ENCODE measurements around the gene KIRREL2.
"Not testable (repeated sequence)": the region's sequence is repeated elsewhere in the genome, so short reads cannot be mapped to it uniquely, and the experiment has no call there.

Gene KIRREL2

DNA sequence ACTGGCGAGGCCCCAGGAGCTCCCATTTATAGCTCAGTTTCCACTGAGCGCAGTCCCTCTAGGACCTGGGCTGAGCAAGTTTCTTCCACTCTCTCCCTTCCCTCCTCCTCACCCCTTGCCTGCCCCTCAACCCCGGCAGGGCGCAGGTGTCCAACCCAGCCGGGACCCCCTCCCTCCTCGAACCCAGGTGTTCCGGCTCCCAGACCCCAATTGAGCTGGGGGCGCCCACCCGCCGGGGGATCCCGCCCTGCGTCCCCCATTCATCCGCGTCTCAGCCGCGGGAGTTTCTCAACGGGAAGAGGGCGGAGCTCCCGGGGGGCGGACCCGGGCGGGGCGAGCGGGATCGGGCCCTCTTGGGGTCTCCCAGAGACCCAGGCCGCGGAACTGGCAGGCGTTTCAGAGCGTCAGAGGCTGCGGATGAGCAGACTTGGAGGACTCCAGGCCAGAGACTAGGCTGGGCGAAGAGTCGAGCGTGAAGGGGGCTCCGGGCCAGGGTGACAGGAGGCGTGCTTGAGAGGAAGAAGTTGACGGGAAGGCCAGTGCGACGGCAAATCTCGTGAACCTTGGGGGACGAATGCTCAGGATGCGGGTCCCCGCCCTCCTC is at the start of gene KIRREL2:
Gene KIRREL2 (plus strand): TSS at position 366 of the 604 bp plus-strand sequence. CDS start 209 bp downstream, at position 575.
- DNase-seq = no peak

DNA sequence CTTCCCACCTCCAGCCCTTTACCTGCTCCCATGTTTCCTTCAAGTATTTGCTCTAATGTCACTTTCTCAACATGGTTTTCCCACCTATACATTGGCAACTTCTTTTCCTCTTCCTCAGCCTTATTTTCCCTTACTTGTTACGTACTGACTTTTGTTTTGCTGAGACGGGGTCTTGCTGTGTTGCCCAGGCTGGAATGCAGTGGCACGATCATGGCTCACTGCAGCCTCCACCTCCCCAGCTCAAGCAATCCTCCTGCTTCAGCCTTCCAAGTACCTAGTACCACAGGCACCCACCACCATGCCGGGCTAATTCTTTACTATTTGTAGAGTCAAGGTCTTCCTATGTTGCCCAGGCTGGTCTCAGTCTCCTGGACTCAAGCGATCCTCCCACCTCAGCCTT is 49.1 kb upstream of the KIRREL2 start:
- no peak for DNase-seq

DNA sequence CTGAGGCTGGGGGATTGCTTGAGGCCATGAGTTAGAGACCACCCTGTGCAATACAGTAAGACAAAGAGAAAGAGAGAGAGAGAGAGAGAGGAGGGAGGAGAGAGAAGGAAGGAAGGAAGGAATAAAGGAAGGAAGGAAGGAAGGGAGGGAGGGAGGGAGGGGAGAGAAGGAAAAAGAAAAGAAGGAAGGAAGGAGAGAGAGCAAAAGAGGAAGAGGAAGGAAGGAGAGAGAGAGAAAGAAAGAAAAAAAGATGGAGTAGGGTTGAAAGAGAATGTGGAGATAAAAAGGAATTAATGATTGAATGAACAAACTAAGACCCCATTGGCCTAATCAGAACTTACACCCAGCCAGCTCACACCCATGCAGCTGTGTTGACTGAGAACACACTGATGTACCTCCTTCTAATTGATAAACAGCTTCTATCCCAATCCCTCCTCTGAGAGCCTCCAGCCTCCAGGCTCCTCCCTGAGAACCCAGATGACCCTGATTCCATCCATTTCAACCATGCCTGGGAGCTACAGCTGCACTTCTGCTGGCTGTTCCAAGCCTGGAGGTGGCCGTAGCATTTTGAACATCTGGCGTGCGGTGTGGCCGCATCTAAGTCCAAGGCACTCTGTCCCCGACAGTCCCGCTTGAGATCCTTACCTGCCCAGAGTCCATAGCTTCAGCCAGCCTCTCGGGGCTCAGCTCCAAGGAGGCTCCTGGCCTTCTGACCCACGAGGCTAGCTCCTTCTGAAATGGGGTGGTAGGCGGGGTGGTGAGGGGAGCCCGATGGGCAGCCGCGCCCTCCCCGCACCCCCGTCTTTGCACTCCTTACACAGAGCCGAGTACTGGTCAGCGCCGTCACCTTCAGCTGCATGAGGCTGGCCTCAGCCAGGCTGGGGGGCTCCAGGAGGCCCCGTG is 45.1 kb upstream of the KIRREL2 start:
- DNase-seq = no peak

DNA sequence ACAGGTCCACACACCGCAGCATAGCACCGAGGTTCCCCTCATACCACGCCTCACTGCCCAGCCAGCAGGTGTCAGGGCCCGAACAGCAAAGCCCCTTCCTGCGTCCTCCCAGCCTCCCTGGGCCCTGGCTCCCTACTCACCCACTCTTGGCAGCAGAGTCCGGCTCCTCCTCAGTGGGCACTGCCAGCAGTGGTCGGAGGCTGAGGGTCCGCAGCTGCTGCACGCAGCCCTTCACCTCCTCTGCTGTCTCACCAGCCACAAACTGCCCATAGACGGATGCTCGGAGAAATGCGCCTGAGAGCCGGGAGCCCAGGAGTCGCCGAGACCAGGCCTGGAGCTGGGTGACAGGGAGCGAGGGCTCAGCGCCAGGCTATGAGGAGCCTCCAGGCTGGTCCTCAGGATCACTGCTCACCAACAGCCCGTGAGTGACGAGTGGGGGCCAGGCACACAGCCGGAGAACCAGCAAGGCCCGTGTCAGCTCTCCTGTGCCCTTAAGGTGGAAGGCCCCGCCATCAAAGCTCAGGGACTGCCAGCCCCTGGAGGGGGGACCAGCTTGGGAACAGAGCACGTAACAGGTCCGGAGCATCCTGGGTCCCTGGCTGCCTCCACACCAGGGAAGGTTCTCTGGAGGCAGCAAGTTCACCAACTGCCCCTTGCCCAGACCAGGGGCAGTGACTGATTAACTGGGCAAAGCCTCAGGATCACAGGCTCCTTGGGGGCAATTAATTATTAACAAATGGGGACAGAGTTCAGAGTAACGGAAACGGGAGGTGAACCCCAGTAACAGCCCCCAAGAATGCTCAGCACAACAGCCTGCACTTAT is 44.3 kb upstream of the KIRREL2 start, which contains the start of gene PRODH2:
Gene PRODH2 (minus strand): TSS at position 626 of the 823 bp plus-strand sequence. CDS start 40 bp downstream, at position 586.
- no peak for DNase-seq

DNA sequence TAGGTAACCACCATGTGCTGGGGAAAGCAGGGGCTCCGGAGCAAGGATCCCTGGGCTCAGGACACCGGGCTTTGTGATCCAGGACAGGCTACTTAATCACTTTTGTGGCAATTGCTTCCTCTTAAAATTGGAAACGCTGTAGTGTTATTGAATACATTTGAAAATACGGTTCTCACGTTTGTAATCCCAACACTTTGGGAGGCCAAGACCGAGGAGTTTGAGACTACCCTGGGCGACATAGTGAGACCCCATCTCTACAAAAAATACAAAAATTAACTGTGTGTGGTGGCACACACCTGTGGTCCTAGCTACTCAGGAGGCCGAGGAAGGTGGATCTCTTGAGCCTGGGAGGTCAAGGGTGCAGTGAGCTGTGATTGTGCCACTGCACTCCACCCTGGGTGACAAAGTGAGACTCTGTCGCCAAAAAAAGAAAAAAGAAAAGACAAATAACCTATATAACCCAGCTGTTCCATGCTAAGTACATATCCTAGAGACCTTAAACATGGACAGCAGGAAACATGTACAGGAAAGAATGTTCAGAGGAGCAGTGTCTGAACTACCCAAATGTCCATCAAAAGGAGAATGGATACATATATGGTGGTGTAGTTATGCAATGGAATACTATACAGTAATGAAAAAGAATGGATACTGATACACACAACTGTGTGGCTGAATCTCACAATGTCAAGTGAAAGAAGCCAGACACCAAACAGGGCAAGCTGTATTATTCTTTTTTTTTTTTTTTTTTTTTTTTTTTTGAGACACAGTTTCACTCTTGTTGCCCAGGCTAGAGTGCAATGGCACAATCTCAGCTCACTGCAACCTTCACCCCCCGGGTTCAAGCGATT is 43.4 kb upstream of the KIRREL2 start:
- DNase-seq = no peak

DNA sequence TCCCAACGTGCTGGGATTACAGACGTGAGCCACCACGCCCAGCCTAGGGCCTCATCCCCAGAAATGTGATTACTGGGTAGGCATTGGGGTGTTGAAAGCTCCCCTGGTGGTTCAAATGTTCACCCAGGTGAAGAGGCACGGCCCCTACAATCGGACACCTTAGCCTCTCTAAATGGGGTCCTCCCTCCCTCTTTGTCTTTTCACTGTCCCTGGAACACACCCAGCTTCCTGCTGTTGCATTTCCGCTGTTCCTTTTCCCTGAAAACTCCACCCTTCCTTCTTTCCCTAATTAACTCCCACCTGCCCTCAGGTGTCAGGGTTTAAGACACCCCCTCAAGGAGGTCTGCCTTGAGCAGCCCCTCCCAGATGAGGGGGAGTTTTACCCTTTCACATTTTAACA is 40.4 kb upstream of the KIRREL2 start:
- DNase-seq = no peak

DNA sequence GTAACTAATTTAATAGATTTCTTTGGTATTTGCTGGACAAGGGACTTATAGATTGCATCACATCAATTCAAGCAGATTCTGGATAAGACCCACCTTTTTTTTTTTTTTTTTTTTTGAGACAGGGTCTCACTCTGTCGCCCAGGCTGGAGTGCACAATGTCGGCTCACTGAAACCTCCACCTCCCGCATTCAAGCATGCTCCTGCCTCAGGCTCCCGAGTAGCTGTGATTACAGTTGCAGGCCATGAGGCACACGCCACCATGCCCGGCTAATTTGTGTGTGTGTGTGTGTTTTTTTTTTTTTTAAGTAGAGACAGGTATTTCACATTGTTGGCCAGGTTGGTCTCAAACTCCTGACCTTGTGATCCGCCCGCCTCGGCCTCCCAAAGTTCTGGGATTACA is 39.9 kb upstream of the KIRREL2 start:
- DNase-seq = no peak

DNA sequence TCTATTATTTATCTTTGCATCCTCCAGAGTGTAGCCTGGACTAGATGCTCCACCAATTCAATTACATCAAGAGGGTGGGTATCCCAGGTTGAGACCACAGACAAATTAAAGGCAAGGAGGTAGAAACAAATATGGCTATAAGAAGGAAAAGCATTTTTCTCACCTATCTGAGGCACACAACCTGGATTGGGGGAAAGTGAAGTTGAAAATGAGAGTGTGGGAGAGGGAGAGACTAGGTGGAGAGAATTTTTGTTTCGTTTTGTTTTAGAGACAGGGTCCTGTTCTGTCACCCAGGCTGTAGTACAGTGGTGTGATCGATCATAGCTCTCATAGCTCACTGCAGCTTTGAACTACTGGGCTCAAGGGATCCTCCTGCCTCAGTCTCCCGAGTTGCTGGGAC is 38.3 kb upstream of the KIRREL2 start:
- DNase-seq = no peak

DNA sequence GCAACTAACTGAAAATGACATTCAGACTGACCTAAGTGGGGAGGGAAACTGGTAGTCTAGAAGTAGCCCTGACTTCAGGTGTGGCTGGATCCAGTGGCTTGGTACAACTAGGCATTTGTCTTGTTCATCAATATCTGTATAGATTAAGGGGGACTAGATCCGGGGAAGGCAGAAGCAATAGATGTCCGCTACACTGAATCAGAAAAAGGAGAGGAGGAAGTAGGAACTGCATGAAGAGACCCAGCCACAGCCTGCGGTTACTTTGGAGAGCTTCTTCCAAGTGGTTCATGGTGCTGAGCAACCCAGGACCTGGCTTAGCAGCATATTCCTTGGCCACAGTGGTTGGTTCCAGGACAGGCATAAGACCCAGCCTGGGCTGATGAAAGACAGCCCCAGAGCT is 34.1 kb upstream of the KIRREL2 start:
- DNase-seq = no peak

DNA sequence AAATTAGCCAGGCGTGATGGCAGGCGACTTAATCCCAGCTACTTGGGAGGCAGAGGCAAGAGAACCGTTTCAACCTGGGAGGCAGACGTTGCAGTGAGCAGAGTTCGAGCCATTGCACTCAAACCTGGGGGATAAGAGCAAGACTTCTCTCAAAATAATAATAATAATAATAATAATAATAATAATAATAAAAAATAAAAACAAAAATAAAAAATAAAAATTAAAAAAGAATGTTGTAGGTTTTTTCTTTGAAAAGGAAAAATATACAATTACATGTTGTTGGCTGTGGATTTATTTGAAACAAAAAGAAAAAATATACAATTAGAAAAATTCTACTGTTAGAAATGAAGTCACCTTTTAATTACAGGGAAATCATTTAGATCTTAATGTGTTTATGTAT is 32.6 kb upstream of the KIRREL2 start:
- no peak for DNase-seq

DNA sequence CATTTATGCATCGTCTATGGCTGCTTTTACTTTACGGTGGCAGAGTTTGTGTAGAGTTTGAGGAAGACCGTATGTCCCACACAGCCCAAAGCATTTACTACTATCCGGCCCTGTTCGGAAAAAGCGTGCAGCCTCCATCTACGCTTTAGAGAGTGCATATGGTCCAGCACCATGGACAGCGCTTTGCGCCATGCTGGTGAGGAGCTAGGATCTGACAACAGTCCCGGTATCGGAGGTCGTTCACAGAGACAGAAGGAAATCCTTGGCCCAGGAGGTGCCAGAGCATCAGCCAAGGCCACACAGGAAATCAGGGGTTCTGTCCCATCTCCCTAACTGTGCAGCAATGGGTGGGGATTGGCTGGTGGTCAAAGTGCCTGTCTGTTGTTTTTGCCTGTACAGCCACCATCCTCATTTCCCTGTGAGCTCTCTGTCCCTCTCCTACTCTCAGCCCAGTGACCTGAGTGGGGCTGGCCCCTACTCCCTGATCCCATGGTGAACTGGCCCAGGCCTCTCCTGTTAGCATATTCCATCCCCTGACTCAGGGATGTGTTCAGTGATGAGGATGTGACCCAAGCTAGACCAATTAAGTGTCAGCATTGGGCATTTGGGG is 27.9 kb upstream of the KIRREL2 start:
- DNase-seq = no peak

DNA sequence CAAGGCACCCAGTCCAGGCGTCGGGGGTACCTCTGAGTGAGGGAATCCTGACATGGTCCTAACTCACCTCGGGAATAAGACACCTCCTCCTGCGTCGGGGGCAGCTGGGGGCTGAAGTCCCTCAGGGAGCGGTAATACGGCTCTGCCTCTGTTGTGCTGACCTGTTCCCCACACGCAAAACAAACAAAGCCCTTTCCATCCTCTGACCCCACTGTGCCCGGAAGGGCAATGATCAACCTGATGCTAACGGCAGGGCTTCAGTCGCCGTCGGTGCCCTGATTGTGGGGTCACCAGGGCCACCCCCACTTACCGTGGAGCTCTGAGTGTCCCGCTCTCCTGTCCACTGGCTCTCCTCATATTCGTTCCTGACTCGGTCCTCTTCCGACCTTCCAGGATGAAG is 25.7 kb upstream of the KIRREL2 start:
- no peak for DNase-seq

DNA sequence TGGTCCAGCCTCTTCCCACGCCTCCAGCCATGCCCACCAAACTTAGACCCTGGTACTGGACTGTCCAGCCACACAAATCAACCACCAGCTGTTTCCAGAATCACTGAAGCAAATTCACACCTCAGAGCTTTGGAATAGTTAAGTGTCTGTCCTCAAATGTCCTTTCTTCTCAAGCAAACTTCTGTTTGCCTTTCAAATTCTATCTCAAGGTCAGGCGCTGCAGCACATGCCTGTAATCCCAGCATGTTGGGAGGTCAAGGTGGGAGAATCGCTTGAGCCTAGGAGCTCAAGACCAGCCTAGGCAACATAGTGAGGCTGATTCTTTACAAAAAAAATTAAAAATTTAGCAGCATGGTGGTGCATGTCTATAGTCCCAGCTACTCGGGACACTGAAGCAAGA is 24.7 kb upstream of the KIRREL2 start:
- no peak for DNase-seq

DNA sequence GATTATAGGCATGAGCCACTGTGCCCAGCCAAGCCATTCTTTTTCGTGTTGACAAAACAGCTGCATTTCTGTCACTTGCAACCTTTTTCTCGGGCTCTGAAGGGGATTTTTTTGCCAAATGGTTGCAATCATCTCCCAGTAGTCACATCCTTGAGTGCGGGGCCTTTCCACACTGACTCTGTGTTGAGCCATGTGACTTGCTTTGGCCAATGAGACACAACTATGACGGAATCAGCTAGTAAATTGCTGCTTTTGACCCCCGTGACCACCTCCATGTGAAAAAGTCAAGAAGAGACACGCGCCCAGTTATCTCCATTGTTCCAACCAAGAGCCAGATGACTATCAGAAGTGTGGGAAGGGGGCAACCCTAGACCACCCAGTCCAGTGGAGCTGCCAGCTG is 22.7 kb upstream of the KIRREL2 start:
- DNase-seq = no peak

DNA sequence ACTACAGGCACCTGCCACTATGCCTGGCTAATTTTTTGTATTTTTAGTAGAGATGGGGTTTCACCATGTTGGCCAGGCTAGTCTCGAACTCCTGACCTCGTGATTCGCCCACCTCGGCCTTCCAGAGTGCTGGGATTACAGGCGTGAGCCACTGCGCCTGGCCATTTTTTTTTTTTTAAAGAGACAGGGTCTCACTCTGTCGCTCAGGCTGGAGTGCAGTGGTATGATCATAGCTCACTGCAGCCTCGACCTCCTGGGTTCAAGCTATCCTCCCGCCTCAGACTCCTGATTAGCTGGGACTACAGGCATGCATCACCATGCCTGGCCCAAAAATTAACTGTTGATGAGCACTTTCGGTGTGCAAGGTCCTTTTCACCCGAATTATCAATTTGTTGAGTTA is 20.6 kb upstream of the KIRREL2 start:
- DNase-seq = not testable (repeated sequence)

DNA sequence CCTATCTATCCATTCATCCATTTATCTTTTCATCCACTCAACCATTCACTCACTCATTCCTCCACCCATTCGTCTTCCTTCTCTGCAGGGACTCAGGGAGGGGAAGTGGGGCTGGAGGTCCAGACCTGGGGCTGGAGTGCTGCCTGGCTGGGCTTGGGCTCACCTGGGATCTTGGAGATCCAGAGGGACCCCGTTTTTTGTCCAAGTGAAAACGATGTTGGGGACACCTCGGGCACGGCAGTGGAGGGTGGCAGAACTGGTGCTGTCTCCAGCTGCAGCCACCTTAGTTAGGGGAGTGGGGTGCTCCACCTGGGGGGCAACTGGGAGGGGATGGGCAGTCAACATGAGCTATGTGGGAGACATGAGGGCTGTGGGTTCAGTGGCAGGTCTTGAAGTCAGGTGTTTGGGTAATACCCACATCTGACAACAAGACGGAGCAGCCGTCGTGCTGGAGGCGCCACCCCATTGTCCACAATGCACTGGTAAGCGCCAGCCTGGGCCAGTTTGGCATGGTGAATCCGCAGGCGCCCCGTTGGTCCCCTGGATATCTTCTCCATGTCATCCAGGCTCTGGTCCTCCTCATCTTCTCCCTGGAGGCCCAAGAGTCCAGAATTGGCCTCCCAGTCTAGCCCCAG is 14.6 kb upstream of the KIRREL2 start:
- DNase-seq = no peak

DNA sequence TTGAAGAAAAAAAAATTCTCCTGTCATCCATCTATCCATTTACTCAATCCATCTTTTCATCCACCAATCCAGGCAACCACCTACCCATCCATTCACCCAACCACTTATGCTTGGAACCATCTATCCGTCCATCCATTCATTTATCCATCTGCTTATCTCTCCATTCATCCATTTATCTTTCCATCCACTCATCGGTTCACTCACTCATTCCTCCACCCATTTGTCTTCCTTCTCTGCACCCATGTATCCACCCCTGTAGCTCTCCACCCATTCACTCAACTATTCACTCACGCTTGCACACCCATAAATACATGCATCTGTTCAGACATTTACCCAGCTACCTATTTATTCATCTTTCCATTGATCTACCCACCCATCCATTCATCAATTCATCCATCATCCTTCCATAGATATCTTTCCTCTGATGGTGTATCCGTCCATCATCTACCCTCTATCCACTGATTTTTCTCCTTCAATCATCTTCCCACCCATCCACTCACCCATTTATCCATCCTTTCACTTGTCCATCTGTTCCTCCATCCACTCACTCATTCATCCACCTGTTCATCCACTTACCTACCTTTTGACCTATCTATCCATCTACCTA is 13.9 kb upstream of the KIRREL2 start:
- DNase-seq = no peak

DNA sequence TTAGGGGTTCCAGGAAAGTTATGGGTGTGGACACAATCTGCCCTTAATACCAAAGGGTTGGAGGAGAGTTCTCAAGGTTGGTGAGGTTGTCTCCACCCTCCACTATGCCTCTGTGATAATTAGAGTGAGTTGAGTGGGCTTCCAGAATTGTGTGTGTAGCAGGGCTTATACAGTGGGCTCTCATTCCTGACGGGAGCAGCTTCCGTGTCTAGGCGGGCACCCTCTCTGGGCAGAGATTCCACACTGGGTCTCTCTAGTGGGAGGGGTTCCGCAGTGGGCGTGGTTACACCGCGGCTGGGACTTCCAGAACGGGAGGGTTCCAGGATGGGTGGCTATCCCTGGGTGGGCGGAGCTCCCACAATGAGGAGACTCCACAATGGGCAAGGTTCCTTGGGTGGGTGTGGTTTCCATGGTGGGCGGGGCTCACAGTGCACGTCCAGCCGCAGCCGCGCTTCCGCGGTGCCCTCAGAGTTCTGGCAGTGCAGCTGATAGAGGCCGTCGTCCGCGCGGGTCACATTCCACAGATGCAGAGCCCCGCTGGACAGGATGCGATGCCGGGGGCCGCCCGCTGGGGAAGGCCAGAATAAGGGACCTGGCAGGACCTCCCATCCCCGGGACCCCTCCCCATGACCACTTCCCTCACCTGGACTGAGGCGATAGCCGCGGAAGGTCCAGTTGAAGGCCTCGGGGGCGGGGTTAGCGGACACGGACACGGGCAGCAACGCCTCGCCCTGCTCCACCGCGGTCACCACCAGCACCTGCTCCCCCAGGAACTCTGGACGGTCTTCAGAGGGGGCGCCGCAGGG is 12.8 kb upstream of the KIRREL2 start:
- no peak for DNase-seq

DNA sequence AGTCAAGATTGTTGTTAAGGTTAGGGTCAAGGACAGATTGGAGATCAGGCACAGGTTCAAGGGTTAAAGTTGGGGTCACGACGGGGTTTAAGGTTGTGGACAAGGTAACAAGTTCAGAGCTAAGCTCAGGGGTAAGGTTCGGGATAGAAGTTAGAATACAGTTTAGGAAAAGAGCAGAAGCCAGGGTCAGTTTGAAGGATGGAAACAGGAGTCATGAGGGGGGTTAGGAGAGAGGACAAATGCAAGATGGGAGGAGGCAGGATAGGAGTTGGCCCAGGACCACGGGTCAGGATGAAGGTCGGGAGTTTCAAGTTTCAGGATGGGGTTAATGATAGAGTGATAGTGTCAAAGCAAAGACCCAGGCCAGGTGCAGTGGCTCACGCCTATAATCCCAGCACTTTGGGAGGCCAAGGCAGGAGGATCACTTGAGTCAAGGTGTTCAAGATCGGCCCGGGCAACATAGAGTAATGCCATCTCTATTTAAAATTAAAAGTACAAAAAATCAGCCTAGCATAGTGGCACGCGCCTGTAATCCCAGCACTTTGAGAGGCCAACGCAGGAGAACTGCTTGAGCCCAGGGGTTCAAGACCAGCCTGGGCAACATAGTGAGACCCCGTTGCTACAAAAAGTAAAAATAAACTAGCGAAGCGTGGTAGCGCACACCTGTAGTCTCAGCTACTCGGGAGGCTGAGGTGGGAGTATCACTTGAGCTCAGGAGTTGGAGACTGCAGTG is 12.1 kb upstream of the KIRREL2 start:
- DNase-seq = no peak
